Thyroid gland (tissue), 4 donors: Measurements from ENCODE around the gene ABCG2.

ENCODE experiments used
- CTCF ChIP-seq, 6 experiments: fragments of 200-600 bp in 3 of 6; fragments of 450-650 bp in 3 of 6; sonication (generic) in 3 of 6; IDR thresholded peaks; one replicate each; pipeline ENCODE4 v1.5.1; 2016 to 2019; ENCODE audit warnings: antibody characterized with exemption in 6 of 6, mild to moderate bottlenecking in 2 of 6, inconsistent platforms in 1 of 6, moderate library complexity in 1 of 6
- POLR2A ChIP-seq, 2 donors: fragments of 450-650 bp; IDR thresholded peaks; one replicate each; pipeline ENCODE4 v1.6.1; 2017; ENCODE audit warnings: antibody characterized with exemption in 2 of 2, mild to moderate bottlenecking in 2 of 2, moderate library complexity in 1 of 2

GRCh38 chr4:88191404-88191803 lies 33.0 kb upstream of the ABCG2 start:
- TF ChIP-seq CTCF (IDR thresholded peaks at IDR 0.05) (no peak), POLR2A (IDR thresholded peaks at IDR 0.05) (no peak)
